ENCODE measurements around the gene ARAP2. TPM values are rescaled to one million over a fixed set of nuclear protein-coding genes. Genes with fewer than 3 reads are reported as not detected.
A peak's percentile ranks its signal among the peaks of the same experiment; 100 is the strongest.

The ARAP2 gene
- total and polyA plus RNA-seq, 8 donors = 4.3 to 35.2 (median 6.0) TPM

DNA sequence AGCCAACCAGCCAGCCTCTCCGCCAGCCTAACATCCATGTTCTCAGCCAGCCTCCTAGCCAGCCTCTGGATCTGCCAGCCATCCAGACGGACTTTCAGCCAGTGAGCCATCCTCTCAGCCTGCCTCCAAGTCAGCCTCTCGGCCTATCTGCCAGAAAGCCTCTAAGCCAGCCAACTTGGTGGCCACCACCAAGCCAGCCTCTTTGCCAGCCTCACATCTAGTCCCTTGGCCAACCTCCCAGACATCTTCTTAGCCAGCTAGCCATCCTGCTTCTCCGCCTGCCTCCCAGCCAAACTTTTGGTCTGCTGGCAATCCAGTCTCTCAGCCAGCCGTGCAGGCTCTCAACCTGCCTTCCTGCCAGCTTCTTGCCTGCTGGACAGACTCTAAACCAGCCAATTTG is 16.4 kb upstream of the ARAP2 start:
- TF ChIP-seq, protein P1, sequence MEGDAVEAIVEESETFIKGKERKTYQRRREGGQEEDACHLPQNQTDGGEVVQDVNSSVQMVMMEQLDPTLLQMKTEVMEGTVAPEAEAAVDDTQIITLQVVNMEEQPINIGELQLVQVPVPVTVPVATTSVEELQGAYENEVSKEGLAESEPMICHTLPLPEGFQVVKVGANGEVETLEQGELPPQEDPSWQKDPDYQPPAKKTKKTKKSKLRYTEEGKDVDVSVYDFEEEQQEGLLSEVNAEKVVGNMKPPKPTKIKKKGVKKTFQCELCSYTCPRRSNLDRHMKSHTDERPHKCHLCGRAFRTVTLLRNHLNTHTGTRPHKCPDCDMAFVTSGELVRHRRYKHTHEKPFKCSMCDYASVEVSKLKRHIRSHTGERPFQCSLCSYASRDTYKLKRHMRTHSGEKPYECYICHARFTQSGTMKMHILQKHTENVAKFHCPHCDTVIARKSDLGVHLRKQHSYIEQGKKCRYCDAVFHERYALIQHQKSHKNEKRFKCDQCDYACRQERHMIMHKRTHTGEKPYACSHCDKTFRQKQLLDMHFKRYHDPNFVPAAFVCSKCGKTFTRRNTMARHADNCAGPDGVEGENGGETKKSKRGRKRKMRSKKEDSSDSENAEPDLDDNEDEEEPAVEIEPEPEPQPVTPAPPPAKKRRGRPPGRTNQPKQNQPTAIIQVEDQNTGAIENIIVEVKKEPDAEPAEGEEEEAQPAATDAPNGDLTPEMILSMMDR (IDR thresholded peaks at IDR 0.05) = no peak
- Histone ChIP-seq H3K27ac (no peak overlapping the region), H3K4me1 (no peaks in the 10 kb centered on the region), H3K9me3 (no peaks in the 10 kb centered on the region), H3K27me3 (no peaks in the 10 kb centered on the region), H3K36me3 (no peaks in the 10 kb centered on the region), H3K4me3 (no peak overlapping the region)
- DNase-seq = no peak
- ATAC-seq = no peak
- intact Hi-C loops (cut with DNase I) = no loop called here

DNA sequence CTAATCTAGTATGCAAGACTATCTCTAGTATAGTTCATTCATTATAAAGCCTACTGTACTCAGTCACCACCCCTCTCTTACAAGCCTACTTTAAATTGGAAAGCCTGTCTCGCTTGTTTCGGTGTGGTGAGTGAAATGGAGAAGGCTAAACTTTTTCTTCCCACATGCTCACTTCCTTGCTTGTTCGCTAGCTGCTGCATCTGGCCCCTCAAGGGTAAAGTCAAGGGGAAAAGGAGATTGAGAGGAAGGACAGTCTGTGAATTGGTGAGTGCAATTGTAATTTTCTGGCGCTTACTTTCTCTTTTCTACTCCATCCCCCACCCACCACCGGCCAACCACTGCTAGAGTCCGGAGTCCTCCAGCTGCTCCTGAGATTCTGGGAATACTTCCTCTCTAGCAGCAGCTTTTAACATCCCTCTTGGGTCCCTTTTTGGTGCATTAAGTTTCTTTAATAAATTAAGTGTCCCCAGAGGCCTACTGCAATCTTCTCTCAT is 12.1 kb upstream of the ARAP2 start:
- DNase-seq (no peak), ATAC-seq (no peak)
- Histone ChIP-seq H3K4me1 (peaks cover 0 to 18% of the 10 kb centered on the region in 2 donors), H3K4me3 (no peak overlapping the region), H3K27me3 (no peaks in the 10 kb centered on the region), H3K9me3 (no peaks in the 10 kb centered on the region), H3K27ac (peak overlapping the region in 1 of 2 donors; percentile 73), H3K36me3 (no peaks in the 10 kb centered on the region)
- intact Hi-C loops (cut with DNase I) = no loop called here
- TF ChIP-seq, protein P1 (IDR thresholded peaks at IDR 0.05) = no peak

DNA sequence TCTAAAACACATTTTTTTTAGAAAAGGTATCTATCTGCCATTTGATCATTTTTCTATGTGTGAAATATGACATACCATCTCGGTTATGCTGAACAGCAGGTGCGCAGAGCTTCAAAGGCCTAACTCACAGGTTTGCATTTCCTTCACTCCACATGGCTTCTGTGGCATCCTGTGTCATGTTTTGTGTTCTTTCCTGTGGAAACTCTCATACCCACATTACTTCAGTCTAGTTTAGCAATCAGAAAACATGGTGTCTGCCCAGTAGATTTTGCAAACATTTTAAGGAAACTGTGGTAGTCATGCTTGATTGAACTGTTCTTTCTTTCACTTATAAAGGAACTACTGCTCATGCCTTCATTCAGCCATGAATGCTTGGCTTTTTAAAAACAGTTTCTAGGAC is 11.3 kb upstream of the ARAP2 start:
- Histone ChIP-seq H3K9me3 (no peaks in the 10 kb centered on the region), H3K4me1 (peaks cover 0 to 18% of the 10 kb centered on the region in 2 donors), H3K27me3 (no peaks in the 10 kb centered on the region), H3K36me3 (no peaks in the 10 kb centered on the region), H3K27ac (peak overlapping the region in 1 of 2 donors; percentile 73), H3K4me3 (no peak overlapping the region)
- ATAC-seq = peak; percentile 52
- no peak for DNase-seq
- TF ChIP-seq, protein P1 (IDR thresholded peaks at IDR 0.05) = no peak
- intact Hi-C loops (cut with DNase I) = no loop called here

DNA sequence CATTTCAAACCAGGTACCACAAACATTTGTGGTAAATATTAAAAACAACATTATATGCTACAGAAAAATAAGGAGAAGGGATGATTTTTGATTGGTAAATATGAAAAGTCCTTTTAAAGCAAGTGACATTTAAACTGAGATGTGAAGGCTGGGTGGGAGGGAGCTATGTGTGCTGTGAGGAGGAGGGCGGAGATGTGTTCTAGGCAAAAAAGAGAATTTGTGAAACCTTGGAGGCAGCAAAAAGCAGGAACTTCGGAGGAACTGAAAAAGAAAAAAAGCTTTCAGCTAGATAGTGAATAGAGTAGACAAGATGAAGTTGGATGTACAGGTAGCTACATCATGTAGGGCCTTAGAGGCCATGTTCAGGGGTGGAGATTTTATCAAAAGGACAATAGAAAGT is 10.1 kb upstream of the ARAP2 start:
- ATAC-seq (no peak), DNase-seq (no peak)
- Histone ChIP-seq H3K27me3 (no peaks in the 10 kb centered on the region), H3K9me3 (no peaks in the 10 kb centered on the region), H3K4me1 (peaks cover 0 to 18% of the 10 kb centered on the region in 2 donors), H3K27ac (no peak overlapping the region), H3K4me3 (no peak overlapping the region), H3K36me3 (no peaks in the 10 kb centered on the region)
- intact Hi-C loops (cut with DNase I) = no loop called here
- TF ChIP-seq, protein P1 (IDR thresholded peaks at IDR 0.05) = no peak

DNA sequence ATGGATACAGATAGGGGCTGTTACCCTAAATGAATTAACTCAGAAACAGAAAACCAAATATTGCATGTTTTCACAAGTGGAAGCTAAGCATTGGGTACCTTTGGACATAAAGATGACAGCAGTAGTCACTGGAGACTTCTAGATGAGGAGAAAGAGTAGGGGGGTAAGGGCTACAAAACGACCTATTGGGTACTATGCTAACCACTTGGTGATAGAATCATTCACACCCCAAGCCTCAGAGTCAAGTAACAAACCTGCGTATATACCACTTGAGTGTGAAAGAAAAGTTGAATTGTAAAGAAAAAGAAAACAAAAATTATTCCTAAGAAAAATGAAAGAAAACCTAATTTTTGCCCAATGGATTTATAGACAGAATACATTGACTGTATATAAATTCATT is 7.7 kb upstream of the ARAP2 start:
- no peak for ATAC-seq
- no peak for DNase-seq
- intact Hi-C loops (cut with DNase I) = no loop called here
- Histone ChIP-seq H3K27ac (no peak overlapping the region), H3K27me3 (no peaks in the 10 kb centered on the region), H3K4me3 (no peak overlapping the region), H3K9me3 (no peaks in the 10 kb centered on the region), H3K4me1 (peaks cover 0 to 18% of the 10 kb centered on the region in 2 donors), H3K36me3 (no peaks in the 10 kb centered on the region)
- TF ChIP-seq, protein P1 (IDR thresholded peaks at IDR 0.05) = no peak
